ENCODE data around the gene CGB7. TPM values are rescaled to one million over a fixed set of nuclear protein-coding genes. Genes with fewer than 3 reads are reported as not detected.

CGB7 gene
- total RNA-seq, 1 experiment from 2014 or later: 0.95 TPM

Small RNA genes lying within 50 kb of the gene (microRNA-seq; reads per million reads assigned to microRNA genes)
- gene MIR6798 (ENCODE audit: unreplicated experiment): not detected

Other genes with a start within 250 kb of the CGB7 start
- gene BCAT2, start 246.7 kb downstream of the CGB7 start, total RNA-seq (2021; ENCODE audit: unreplicated experiment): 34.6 TPM
- 20.8 TPM for gene HSD17B14, start 221.3 kb downstream of the CGB7 start, total RNA-seq (2021; ENCODE audit: unreplicated experiment)
- 4.2 TPM for gene PLEKHA4, start 189.1 kb downstream of the CGB7 start, total RNA-seq (2021; ENCODE audit: unreplicated experiment)
- gene PPP1R15A, start 185.3 kb downstream of the CGB7 start, total RNA-seq (2021; ENCODE audit: unreplicated experiment): 27.1 TPM
- gene TULP2, start 159.0 kb downstream of the CGB7 start, total RNA-seq (2021; ENCODE audit: unreplicated experiment): 0.15 TPM
- 102 TPM for gene NUCB1, start 157.4 kb downstream of the CGB7 start, total RNA-seq (2021; ENCODE audit: unreplicated experiment)
- 0.85 TPM for gene DHDH, start 124.0 kb downstream of the CGB7 start, total RNA-seq (2021; ENCODE audit: unreplicated experiment)
- gene BAX, start 102.9 kb downstream of the CGB7 start, total RNA-seq (2021; ENCODE audit: unreplicated experiment): 100 TPM
- 1,332 TPM for gene FTL, start 92.4 kb downstream of the CGB7 start, total RNA-seq (2021; ENCODE audit: unreplicated experiment)
- 20.2 TPM for gene GYS1, start 64.4 kb downstream of the CGB7 start, total RNA-seq (2021; ENCODE audit: unreplicated experiment)
- gene RUVBL2, start 63.9 kb downstream of the CGB7 start, total RNA-seq (2021; ENCODE audit: unreplicated experiment): 170 TPM
- gene LHB, start 40.7 kb downstream of the CGB7 start, total RNA-seq (2021; ENCODE audit: unreplicated experiment): 0.39 TPM
- not detected for gene CGB3, start 33.4 kb downstream of the CGB7 start, total RNA-seq (2021; ENCODE audit: unreplicated experiment)
- not detected for gene CGB2, start 25.9 kb downstream of the CGB7 start, total RNA-seq (2021; ENCODE audit: unreplicated experiment)
- not detected for gene CGB1, start 20.9 kb downstream of the CGB7 start, total RNA-seq (2021; ENCODE audit: unreplicated experiment)
- gene CGB5, start 13.9 kb downstream of the CGB7 start, total RNA-seq (2021; ENCODE audit: unreplicated experiment): not detected
- not detected for gene CGB8, start 8.6 kb downstream of the CGB7 start, total RNA-seq (2021; ENCODE audit: unreplicated experiment)
- 0.39 TPM for gene NTF4, start 7.1 kb upstream of the CGB7 start, total RNA-seq (2021; ENCODE audit: unreplicated experiment)
- 0.03 TPM for gene KCNA7, start 14.9 kb upstream of the CGB7 start, total RNA-seq (2021; ENCODE audit: unreplicated experiment)
- 180 TPM for gene SNRNP70, start 27.7 kb upstream of the CGB7 start, total RNA-seq (2021; ENCODE audit: unreplicated experiment)
- gene LIN7B, start 56.6 kb upstream of the CGB7 start, total RNA-seq (2021; ENCODE audit: unreplicated experiment): 6.4 TPM
- gene C19orf73, start 61.4 kb upstream of the CGB7 start, total RNA-seq (2021; ENCODE audit: unreplicated experiment): 1.4 TPM
- 21.7 TPM for gene PPFIA3, start 61.8 kb upstream of the CGB7 start, total RNA-seq (2021; ENCODE audit: unreplicated experiment)
- 0.13 TPM for gene HRC, start 97.6 kb upstream of the CGB7 start, total RNA-seq (2021; ENCODE audit: unreplicated experiment)
- gene TRPM4, start 100.0 kb upstream of the CGB7 start, total RNA-seq (2021; ENCODE audit: unreplicated experiment): 19.4 TPM